Left renal pelvis (tissue), 4 donors: ENCODE measurements around the gene ASB10. TPM values are rescaled to one million over a fixed set of nuclear protein-coding genes. Genes with fewer than 3 reads are reported as not detected.

Source experiments
- DNase-seq, 4 donors: peaks; one replicate each; pipeline ENCODE4 v3.0.0-alpha.2; 2013; ENCODE audit warnings: low read depth in 4 of 4, low spot score in 3 of 4
- polyA plus RNA-seq, 4 donors: library from polyadenylated mRNA; unstranded; fragments of 120-200 nt; gene quantifications; one replicate each; pipeline ENCODE4 v1.2.1, GENCODE V29; 2013; ENCODE audit not compliant: insufficient read length in 4 of 4

ASB10 gene
- polyA plus RNA-seq, 4 donors, result not detected

DNA sequence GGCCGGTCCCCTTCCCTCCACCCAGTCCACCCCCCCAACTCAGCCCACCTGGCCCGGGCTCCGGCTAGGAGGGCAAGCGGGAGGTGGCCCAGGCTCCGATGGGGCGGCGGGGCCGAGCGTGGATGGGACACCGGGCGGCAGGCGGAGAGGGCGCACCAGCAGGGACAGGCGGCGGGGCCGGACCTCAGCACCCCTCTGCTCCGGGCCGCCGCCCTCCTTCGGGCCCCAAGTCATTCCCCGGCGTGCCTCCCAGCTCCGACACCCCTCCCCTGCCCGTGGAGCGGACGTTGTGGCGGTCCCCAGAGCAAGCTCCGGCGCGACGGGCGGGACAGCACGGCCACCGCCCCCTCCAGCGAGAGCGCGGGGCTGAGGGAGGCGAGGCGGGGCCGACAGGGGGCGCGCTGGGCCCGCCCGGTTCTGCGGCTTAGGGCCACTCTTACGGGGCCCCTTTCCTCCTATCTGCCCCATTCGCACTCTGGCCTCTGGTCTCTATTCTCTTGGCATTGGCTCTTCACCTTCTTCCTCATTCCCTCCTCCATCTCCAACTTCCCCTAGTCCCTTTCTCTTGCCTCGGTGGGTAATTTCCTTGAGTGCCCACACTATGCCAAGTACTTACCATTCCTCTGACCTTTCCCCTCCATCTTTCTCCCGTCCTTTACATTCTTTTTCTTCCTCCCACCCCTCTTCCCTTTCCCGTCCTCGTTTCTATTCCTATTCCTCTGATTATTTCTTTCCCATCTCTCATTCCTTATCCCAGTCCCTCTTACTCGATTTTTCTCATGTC is 18.9 kb downstream of the ASB10 start:
- DNase-seq, result no peak

- peak in 1 of 4 donors; percentile 40 for DNase-seq
These were observed 19.7 kb downstream of the ASB10 start, which contains the start of gene GBX1 for GRCh38 chr7:151167197-151167961. Gene GBX1, minus strand, starts transcription at chr7:151167694. Its CDS starts 146 bp downstream, at chr7:151167548.

GRCh38 chr7:151166629-151167196 is 20.3 kb downstream of the ASB10 start:
- no peak for DNase-seq

DNA sequence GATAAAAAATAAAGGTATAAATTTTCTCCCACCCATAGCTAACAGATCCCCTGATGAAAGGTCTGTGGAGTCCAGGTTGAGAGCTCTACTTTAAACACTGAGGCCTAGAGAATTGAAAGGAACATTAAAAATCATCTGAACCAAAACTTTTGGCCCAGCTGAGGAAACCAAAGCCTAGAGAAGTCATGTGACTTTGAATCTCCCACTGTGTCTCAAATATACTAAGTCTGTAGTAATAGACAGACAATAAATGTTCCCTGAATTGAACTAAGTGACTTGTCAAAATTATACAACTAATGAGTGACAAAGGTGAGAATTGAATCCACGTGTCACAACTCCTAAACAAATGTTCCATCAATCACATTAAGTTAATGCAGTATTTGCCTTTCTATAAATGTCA is 25.3 kb downstream of the ASB10 start:
- no peak for DNase-seq

- no peak for DNase-seq
These were observed 29.3 kb downstream of the ASB10 start for GRCh38 chr7:151157645-151158329.

DNA sequence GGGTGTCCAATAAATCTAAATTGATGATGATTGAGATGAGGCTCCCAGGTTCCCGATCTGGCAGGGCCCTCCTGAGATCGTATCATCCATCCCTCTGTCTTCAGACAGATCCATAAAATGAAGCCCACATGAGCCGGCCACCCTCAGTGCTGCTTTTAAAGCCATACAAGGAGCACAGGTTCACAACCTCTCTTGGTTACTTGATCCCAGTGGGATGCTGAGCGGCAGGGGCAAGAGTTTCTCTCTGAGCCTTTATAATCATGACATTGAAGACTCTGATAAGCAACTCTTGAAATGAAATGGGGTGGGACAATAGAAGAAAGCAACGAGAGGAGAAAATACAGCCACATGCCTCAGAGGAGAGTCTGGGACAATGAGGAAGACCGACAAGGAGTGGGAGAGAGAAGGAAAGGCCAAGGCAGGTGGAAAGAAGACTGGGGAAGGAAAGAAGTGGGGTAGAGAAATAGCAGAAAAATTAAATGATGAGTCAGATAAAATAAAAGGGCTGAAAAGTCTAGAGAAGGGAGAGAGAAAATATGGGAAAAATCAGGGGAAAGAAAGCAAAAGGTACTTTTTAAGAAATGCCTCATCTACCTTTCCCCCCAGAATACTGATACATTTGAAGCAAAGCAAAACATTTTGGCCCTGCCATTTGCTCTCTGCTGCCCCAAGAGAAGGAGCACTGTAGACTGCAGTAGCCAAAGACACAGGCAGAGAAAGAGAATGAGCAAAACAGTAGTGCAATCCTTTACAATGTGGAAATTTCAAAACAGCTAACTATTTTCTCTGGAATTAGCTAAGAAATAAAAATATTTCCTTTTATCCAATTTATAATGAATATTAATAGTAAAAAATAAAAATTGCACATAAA is 34.2 kb downstream of the ASB10 start:
- DNase-seq, result no peak

GRCh38 chr7:151150388-151150787 is 36.7 kb downstream of the ASB10 start:
- no peak for DNase-seq

DNA sequence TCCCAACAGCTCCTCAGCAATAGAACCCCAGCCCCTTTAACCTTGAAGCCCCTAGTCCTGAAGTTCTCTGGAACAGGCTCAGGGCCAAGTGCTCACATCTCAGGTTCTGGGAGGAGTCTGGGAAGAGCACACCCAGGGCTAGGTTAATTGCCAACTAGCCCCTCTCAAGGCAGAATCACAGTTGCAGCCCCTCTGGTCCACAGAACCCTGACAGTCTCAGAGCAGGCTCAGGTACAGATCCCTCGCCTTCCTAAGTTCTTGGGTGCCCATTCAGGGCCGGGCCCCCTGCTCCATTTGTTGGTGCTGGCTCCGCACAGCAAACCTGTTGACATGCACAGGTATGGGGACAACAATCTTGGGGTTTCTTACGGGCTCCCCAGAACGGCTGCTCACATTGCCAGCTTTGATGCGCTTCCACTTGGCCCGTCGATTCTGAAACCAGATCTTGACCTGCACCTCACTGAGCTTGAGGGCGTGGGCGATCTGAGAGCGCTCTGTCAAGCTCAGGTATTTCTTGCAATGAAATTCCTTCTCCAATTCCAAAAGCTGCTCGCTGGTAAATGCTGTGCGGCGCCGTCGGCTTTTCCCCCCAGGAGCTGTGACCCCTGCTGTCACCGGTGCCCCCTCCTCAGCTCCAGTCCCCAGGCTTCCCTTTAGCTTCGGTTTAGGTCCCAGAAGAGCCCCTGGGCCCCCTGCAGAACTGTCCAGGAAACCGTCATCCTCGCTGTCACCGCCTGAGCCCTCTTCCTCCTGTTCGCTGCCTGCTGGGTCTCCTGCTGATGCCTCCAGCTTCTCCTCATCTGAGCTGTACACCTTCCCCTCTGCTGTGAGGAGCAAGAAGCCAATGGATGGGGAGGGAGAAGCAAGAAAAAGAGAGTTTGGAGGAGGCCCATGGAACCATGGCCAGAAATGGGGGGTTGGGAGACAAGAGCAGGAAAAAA is 38.5 kb downstream of the ASB10 start:
- DNase-seq, result no peak

- no peak for DNase-seq
These were observed 40.3 kb downstream of the ASB10 start for GRCh38 chr7:151146761-151147160.

- DNase-seq, result no peak
These were observed 42.7 kb downstream of the ASB10 start for GRCh38 chr7:151144387-151144786.

DNA sequence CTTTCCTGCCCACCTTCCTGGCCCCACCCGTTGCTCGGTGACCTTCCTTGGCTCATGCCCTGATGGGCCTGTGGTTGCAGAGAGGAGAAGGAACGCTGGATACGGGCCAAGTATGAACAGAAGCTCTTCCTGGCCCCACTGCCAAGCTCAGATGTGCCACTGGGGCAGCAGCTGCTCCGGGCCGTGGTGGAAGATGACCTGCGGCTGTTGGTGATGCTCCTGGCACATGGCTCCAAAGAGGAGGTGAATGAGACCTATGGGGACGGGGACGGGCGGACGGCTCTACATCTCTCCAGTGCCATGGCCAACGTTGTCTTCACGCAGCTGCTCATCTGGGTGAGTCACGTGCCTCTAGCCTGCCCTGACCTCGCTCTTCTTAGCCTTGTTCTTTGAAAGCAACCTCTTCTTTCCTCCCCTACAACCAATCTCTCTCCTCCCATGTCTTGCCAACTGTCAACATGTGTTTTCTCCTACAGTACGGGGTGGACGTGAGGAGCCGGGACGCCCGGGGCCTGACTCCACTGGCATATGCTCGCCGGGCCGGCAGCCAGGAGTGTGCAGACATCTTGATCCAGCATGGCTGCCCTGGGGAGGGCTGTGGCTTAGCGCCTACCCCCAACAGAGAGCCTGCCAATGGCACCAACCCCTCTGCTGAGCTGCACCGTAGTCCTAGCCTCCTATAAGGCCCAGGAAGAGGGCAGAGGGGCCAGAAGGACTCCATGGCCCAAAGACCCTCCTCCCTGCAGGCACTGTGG is 43.6 kb downstream of the ASB10 start:
- DNase-seq, result no peak

GRCh38 chr7:151142686-151143040 is 44.4 kb downstream of the ASB10 start:
- DNase-seq, result no peak

- DNase-seq, result no peak
These were observed 45.0 kb downstream of the ASB10 start for GRCh38 chr7:151141855-151142685.

- no peak for DNase-seq
These were observed 45.7 kb downstream of the ASB10 start for GRCh38 chr7:151141311-151141854.

- no peak for DNase-seq
These were observed 46.2 kb downstream of the ASB10 start for GRCh38 chr7:151140826-151141225.

- no peak for DNase-seq
These were observed 47.3 kb downstream of the ASB10 start for GRCh38 chr7:151139791-151140190.
